Putamen (tissue), 1 donor: ENCODE measurements around the gene ITPRIPL1.
"Not testable (repeated sequence)": the region's sequence is repeated elsewhere in the genome, so short reads cannot be mapped to it uniquely, and the experiment has no call there.

Source experiments
- DNase-seq: peaks from one replicate; pipeline ENCODE4 v3.0.0-alpha.2; 2016; ENCODE audit warnings: low spot score

ITPRIPL1 gene

GRCh38 chr2:96325041-96325883 lies at the start of gene ITPRIPL1:
TSS of gene ITPRIPL1 (plus strand) at chr2:96325317. CDS start at chr2:96325840, 523 bp downstream.
- DNase-seq = no peak

- peak; percentile 71 for DNase-seq
These were observed 48.2 kb upstream of the ITPRIPL1 start for GRCh38 chr2:96276787-96277499.

- DNase-seq = no peak
These were observed 37.8 kb upstream of the ITPRIPL1 start for GRCh38 chr2:96287273-96287856.

- DNase-seq = no peak
These were observed 33.4 kb upstream of the ITPRIPL1 start for GRCh38 chr2:96291751-96292150.

GRCh38 chr2:96294271-96294670 lies 30.8 kb upstream of the ITPRIPL1 start:
- not testable (repeated sequence) for DNase-seq

- DNase-seq = no peak
These were observed 28.2 kb upstream of the ITPRIPL1 start for GRCh38 chr2:96296925-96297324.

GRCh38 chr2:96301865-96302264 lies 23.3 kb upstream of the ITPRIPL1 start:
- no peak for DNase-seq

GRCh38 chr2:96304606-96305005 lies 20.5 kb upstream of the ITPRIPL1 start:
- DNase-seq = no peak

GRCh38 chr2:96305091-96305978 lies 19.8 kb upstream of the ITPRIPL1 start, which contains the start of gene SNRNP200:
TSS of gene SNRNP200 (minus strand) at chr2:96305546. CDS start at chr2:96305437, 109 bp downstream.
- DNase-seq = peak; percentile 88

GRCh38 chr2:96305979-96306308 lies 19.2 kb upstream of the ITPRIPL1 start:
- DNase-seq = no peak

GRCh38 chr2:96306370-96306769 lies 18.7 kb upstream of the ITPRIPL1 start:
- no peak for DNase-seq

GRCh38 chr2:96308248-96308647 lies 16.9 kb upstream of the ITPRIPL1 start:
- DNase-seq = no peak

- DNase-seq = no peak
These were observed 10.1 kb upstream of the ITPRIPL1 start for GRCh38 chr2:96315005-96315399.

GRCh38 chr2:96315400-96316071 lies 9.6 kb upstream of the ITPRIPL1 start:
- DNase-seq = no peak

- no peak for DNase-seq
These were observed 8.1 kb upstream of the ITPRIPL1 start for GRCh38 chr2:96316999-96317398.

- DNase-seq = no peak
These were observed 7.5 kb upstream of the ITPRIPL1 start for GRCh38 chr2:96317584-96317997.

- DNase-seq = no peak
These were observed 6.4 kb upstream of the ITPRIPL1 start for GRCh38 chr2:96318723-96319122.

- DNase-seq = no peak
These were observed 5.7 kb upstream of the ITPRIPL1 start for GRCh38 chr2:96319396-96319795.

- no peak for DNase-seq
These were observed 4.8 kb upstream of the ITPRIPL1 start for GRCh38 chr2:96320326-96320725.

- no peak for DNase-seq
These were observed 4.1 kb upstream of the ITPRIPL1 start for GRCh38 chr2:96320728-96321622.
